OCI-LY3 (cell line): Measurements from ENCODE around the gene UNC5A.

Source experiments
- H2AFZ ChIP-seq: fragments of 200-600, 300-600 bp; shearing (Covaris generic); 2 replicates; pipeline ENCODE4 v1.6.0; 2014; ENCODE audit warnings: antibody characterized with exemption, low read depth, low read length
- H3K27ac ChIP-seq: fragments of 200-600, 300-600 bp; sonication (generic); 2 replicates; pipeline ENCODE4 v1.5.1; 2014; ENCODE audit warnings: mild to moderate bottlenecking, low read length, moderate library complexity, mixed read lengths
- H3K27me3 ChIP-seq: fragments of 200-600, 300-600 bp; sonication (generic); 2 replicates; pipeline ENCODE4 v1.6.1; 2014; ENCODE audit warnings: low read depth, low read length, mixed read lengths
- H3K36me3 ChIP-seq: fragments of 200-600, 300-600 bp; sonication (generic); replicated peaks from 2 replicates; pipeline ENCODE3; 2014; ENCODE audit warnings: low read depth, low read length, mixed read lengths
- H3K4me1 ChIP-seq: fragments of 300-600, 200-600 bp; sonication (generic); 2 replicates; pipeline ENCODE4 v1.6.1; 2014; ENCODE audit warnings: low read length, mixed read lengths
- H3K4me2 ChIP-seq: fragments of 200-600, 300-600 bp; sonication (generic); 2 replicates; pipeline ENCODE4 v1.6.1; 2014; ENCODE audit warnings: low read length, mixed read lengths
- H3K4me3 ChIP-seq: fragments of 300-600, 200-600 bp; sonication (generic); 2 replicates; pipeline ENCODE4 v1.5.1; 2014; ENCODE audit warnings: antibody characterized with exemption, mild to moderate bottlenecking, low read length, moderate library complexity
- H3K79me2 ChIP-seq: fragments of 300-600, 200-600 bp; shearing (Covaris generic); 2 replicates; pipeline ENCODE4 v1.6.1; 2014; ENCODE audit warnings: mild to moderate bottlenecking, low read length, mixed read lengths
- H3K9ac ChIP-seq: fragments of 300-600, 200-600 bp; shearing (Covaris generic); 2 replicates; pipeline ENCODE4 v1.6.0; 2014; ENCODE audit warnings: mild to moderate bottlenecking, low read length, moderate library complexity
- H3K9me3 ChIP-seq: fragments of 200-600, 300-600 bp; shearing (Covaris generic); 2 replicates; pipeline ENCODE4 v1.6.1; 2014; ENCODE audit warnings: low read length, mixed read lengths; ENCODE audit not compliant: insufficient read depth
- H4K20me1 ChIP-seq: fragments of 200-600, 300-600 bp; sonication (generic); 2 replicates; pipeline ENCODE4 v1.6.1; 2016; ENCODE audit warnings: low read length, mixed read lengths; ENCODE audit not compliant: insufficient read depth
- EZH2phosphoT487 ChIP-seq: fragments of 200-600 bp; shearing (Covaris generic); IDR thresholded peaks from 2 replicates; pipeline ENCODE4 v1.6.1; 2018; ENCODE audit warnings: antibody characterized with exemption, mixed run types, low read depth
- TF ChIP-seq, protein P1 (sequence below): fragments of 200-600, 300-600 bp; sonication (generic); IDR thresholded peaks from 2 replicates; pipeline ENCODE4 v1.5.1; 2014; ENCODE audit warnings: antibody characterized with exemption, low read length, low read depth

Gene UNC5A

DNA sequence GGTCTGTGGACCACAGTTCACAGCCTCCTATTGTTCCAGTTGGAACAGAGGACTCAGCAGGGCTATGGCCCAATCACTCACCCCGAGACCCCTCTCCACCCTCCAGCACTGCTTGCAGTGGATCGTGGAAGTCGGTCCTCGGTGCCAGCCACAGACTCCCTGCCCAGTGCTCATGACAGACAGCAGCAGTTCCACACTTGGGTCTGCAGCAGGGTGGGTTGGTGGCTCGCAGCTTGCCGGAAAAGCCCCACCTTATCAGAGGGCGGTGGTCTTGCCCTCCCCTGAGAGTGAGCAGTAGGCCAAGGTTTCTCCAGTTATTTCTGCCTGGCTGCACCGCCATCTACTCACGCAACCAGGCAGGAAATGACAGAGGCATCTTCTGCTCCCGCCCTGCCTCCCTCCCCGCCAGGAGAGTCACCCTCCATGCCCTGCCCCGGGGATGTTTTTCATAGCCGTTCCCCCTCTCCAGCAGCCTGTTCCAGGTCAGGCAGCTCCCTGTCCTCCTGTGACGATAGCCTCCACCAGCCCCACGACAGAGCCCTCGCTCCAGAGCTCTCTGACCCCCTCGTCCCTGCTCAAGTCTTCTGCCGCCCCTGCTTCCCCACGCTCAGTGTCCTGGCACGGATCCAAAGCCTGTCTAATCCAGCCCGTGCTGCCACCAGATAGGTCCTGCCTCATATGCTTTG lies 34.5 kb downstream of the UNC5A start:
- Histone ChIP-seq H3K4me1 (no peaks in the 10 kb centered on the region), H3K79me2 (no peaks in the 10 kb centered on the region), H3K36me3 (no peaks in the 10 kb centered on the region), H3K4me3 (no peak overlapping the region), H4K20me1 (no peaks in the 10 kb centered on the region), H3K9ac (no peak overlapping the region), H3K9me3 (no peaks in the 10 kb centered on the region), H2AFZ (no peak overlapping the region), H3K27ac (no peak overlapping the region), H3K27me3 (no peaks in the 10 kb centered on the region), H3K4me2 (no peak overlapping the region)
- TF ChIP-seq EZH2phosphoT487, result no peak
- TF ChIP-seq, protein P1, sequence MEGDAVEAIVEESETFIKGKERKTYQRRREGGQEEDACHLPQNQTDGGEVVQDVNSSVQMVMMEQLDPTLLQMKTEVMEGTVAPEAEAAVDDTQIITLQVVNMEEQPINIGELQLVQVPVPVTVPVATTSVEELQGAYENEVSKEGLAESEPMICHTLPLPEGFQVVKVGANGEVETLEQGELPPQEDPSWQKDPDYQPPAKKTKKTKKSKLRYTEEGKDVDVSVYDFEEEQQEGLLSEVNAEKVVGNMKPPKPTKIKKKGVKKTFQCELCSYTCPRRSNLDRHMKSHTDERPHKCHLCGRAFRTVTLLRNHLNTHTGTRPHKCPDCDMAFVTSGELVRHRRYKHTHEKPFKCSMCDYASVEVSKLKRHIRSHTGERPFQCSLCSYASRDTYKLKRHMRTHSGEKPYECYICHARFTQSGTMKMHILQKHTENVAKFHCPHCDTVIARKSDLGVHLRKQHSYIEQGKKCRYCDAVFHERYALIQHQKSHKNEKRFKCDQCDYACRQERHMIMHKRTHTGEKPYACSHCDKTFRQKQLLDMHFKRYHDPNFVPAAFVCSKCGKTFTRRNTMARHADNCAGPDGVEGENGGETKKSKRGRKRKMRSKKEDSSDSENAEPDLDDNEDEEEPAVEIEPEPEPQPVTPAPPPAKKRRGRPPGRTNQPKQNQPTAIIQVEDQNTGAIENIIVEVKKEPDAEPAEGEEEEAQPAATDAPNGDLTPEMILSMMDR, result no peak

DNA sequence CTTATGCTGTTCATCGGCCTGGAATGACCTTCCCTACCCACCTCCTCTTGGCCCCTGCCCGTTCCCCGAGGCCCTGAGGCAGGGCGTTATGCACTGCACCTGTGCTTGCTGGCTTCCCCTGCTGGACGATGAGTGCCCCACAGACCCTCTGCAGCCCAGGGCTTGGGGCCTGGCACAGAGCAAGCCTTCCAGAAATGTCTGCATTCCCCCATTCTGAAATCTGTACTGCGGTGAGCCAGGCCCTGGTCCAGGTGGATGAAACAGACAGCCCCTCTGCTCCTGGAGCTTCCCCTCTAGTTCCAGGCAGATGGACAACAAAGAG lies 35.0 kb downstream of the UNC5A start:
- Histone ChIP-seq H2AFZ (no peak overlapping the region), H3K9me3 (no peaks in the 10 kb centered on the region), H3K36me3 (no peaks in the 10 kb centered on the region), H3K4me2 (no peak overlapping the region), H3K4me3 (no peak overlapping the region), H4K20me1 (no peaks in the 10 kb centered on the region), H3K9ac (no peak overlapping the region), H3K79me2 (no peaks in the 10 kb centered on the region), H3K4me1 (no peaks in the 10 kb centered on the region), H3K27ac (no peak overlapping the region), H3K27me3 (no peaks in the 10 kb centered on the region)
- TF ChIP-seq, protein P1, result no peak
- no peak for TF ChIP-seq EZH2phosphoT487

DNA sequence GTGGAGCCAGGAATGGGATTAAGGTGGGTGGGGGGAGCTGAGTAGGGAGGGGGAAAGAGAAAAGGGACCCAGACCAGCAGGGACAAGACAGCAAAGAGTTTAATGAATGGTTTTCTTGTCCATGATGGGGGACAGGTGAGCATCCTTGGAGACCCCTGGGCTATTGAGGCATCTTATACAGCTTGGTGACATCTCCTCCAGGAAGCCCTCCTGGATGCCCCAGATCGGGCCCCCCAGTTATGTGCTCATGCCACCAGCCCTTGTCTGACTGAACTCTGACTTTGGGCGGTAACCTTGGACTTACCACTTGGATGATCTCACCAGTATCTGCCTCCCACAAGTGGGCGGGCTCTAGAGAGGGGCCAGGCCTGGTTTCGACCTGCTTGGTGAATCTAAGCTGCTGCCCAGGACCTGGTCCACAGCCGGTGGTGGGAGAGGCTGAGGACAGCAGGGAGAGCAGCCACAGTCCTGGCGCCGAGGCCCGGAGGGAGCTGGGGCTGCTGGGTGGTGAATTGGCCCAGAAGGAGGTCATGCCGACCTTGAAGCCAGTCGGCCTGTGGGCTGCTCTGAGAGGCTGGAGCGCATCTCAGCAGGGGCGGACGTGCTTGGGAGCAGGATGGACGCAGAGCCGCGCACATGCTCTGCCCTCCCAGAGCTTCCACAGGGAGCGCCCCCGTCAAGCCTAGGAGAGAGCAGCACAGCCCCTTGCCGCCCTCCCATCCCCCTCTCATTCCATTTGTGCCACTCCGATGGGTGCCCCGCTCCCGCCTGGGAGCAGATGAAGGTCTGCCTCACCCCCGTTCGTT lies 36.2 kb downstream of the UNC5A start:
- no peak overlapping the region for H3K27ac ChIP-seq
- H2AFZ ChIP-seq, result no peak overlapping the region
- H3K4me1 ChIP-seq, result no peaks in the 10 kb centered on the region
- H3K4me2 ChIP-seq, result no peak overlapping the region
- no peak overlapping the region for H3K9ac ChIP-seq
- no peaks in the 10 kb centered on the region for H4K20me1 ChIP-seq
- no peak overlapping the region for H3K4me3 ChIP-seq
- TF ChIP-seq EZH2phosphoT487, result no peak
- TF ChIP-seq, protein P1, result no peak
- H3K27me3 ChIP-seq, result no peaks in the 10 kb centered on the region
- no peaks in the 10 kb centered on the region for H3K36me3 ChIP-seq
- no peaks in the 10 kb centered on the region for H3K9me3 ChIP-seq
- no peaks in the 10 kb centered on the region for H3K79me2 ChIP-seq

DNA sequence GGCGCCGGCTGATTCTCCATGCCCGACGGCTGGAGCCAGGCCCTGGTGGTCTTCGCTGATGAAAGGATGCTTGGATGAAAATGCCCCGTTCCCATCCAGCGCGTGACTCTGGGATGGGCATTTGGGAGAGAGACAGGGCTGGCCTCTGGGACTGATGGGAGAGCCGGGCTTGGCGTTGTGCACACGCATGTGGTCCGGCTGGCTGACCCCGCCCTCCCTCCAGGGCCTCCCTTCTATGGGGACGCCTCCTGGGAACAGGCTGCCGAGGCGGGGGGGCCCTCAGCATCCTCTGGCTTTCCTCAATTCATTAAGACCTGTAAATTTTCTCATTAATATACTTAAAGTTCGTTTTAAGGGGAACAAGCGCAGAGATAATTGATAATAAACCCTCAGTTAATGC lies 36.8 kb downstream of the UNC5A start:
- H3K36me3 ChIP-seq, result no peaks in the 10 kb centered on the region
- no peak overlapping the region for H3K27ac ChIP-seq
- no peak overlapping the region for H2AFZ ChIP-seq
- no peaks in the 10 kb centered on the region for H4K20me1 ChIP-seq
- H3K4me2 ChIP-seq, result no peak overlapping the region
- H3K9ac ChIP-seq, result no peak overlapping the region
- no peaks in the 10 kb centered on the region for H3K79me2 ChIP-seq
- no peaks in the 10 kb centered on the region for H3K4me1 ChIP-seq
- no peak overlapping the region for H3K4me3 ChIP-seq
- TF ChIP-seq, protein P1, result no peak
- no peak for TF ChIP-seq EZH2phosphoT487
- H3K9me3 ChIP-seq, result no peaks in the 10 kb centered on the region
- no peaks in the 10 kb centered on the region for H3K27me3 ChIP-seq
